HL-60/S4 (cell line): ENCODE measurements around the gene ATE1.

Experiments used
- in situ Hi-C: fragments of 300-500 bp; cut with MboI; formaldehyde crosslinking; loops from 2 replicates; pipeline ENCODE4 v1.14.3; 2022; ENCODE audit warnings: low sequenced_read_pairs

The ATE1 gene

DNA sequence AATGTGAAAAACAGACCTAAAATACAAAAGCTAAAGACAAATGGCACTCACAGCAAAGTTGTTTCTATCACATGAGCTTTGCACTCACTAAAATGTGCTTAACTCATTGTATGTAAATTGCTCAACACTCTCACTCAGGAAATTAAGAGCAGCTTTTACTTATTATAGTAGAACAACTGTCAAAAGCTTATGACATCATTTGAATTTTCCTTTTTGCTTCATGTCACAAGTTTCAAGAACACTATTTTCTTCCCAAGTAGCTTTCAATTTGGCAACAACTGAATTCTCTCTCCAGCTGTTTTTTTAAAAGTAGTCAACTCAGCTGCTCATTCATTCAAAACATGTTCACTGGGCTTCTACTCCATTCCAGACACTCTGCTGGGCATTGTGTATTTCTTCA, 46.9 kb downstream of the ATE1 start:
- in situ Hi-C loops = loop anchor here (25.0 kb wide), 1 partner anchor 944 kb away; no protein-coding TSS in a partner anchor

DNA sequence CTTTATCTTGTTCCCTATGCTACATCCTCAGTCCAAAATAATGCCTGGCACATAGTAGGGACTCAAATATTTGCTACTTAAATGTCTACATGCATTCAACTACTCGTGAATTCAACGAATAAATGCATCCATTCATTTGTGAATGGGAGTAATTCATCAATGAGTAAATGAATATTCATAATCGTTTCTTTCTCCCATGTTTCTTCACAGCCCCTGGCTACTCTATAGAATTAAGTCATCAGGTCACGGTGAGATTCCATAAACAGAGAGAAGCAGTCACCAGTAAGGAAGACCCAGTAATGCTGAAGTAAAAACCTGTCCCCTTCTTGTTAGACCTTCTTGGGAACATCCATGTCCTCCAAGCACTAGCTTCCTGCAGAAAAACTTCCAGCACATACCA, 48.4 kb downstream of the ATE1 start:
- in situ Hi-C loops = loop anchor here (25.0 kb wide), 1 partner anchor 942 kb away; no protein-coding TSS in a partner anchor

DNA sequence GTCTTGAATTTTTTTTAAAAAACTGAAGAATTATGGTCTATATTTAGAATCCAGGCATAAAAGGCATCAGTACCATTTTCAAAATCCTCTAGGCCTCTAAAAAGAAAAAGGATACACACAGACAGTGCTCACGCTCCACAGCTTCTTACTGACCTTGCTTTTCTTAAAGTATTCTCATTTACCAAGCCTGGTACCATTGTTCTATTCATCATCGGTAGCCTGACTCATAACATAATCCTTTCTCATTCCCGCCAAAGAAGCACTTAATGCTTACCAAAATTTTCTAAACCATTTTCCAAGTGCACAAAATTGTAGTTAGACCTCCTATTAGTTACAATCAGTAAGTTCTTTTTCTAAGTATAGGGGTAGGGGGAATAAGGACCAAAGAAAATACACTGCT, 54.6 kb downstream of the ATE1 start:
- in situ Hi-C loops = no loop called here

DNA sequence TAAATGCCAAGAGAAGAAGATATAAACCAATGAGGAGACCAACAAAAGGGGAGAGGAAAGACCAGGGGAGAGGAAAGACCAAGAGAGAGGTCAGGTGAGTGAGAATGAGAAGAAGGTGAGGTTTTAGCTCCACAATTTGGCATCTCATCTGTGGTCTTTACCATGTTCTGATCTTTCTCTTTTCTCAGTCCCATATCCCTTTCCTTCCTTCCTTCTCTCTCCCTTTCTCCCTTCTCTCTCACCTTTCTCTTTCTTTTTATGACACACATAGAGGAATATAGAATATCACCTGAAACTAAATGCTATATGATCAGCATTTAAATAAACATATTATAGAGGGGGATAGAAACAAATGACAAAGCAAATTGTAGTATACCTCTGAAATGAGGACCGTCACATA, 57.4 kb downstream of the ATE1 start:
- in situ Hi-C loops = no loop called here

DNA sequence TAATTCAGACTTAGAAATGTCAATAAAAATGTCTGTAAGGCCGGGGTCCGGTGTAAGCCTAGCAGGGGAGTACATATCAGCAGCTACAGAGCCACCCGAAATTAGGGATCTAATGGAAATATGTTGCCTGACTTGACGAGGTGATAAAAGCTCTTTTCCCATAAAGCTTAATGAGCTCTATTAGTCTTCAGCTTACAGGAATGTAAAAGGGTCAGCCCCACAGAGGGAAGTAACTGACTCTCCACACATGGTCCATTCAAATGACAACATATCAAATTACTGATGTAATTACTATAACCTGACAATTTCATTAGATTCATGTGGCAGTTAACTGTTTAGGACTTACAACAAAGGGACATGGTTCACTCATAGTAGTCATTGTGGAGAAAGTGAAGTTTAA, 62.3 kb downstream of the ATE1 start:
- in situ Hi-C loops = no loop called here

DNA sequence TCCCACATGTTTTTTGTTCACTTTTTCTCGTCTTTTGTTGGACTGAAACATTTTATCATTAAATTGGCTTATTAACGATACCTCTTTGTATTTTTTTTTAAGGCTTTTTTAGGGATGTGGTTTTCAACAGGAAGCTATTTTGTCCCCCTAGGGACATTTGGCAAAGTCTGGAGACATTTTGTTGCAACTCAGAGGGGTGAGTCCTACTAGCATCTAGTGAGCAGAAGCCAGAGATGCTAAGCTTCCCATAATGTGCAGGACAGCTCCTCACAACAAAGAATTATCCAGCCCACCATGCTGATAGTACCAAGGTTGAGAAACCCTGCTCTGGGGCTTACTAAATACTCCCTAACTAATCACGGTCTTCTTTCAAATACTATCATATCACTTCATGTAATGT, 63.2 kb downstream of the ATE1 start:
- in situ Hi-C loops = no loop called here

DNA sequence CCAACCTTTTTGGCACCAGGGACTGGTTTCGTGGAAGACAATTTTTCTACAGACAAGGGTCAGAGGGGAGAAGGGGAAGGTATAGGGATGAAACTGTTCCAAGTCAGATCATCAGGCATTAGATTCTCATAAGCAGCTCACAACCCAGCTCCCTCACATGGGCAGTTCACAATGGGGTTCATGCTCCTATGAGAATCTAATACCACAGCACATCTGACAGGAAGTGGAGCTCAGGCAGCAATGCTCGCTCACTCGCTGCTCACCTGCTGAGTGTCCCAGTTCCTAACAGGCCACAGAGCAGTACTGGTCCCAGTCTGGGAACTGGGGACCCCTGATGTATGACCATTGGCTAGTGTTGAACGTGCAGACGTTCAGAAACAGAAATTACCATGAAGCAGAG, 63.7 kb downstream of the ATE1 start:
- in situ Hi-C loops = no loop called here

DNA sequence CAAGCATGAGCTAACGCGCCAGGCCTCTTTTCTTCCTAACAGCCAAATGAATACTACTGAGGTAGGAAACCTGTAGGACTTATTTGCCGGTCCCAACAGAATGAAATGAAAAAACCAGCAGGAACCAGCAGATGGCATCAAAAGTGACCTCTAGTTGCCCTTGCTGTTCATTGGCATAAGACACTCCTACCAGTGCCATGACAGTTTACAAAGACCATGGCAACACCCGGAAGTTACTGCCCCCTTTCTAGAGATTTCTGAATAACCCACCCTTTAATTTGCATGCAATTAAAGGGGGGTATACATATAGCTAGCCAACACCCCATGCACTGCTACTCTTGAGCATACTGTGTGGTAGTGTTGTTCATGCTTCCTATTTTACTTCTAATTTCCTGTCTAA, 65.2 kb downstream of the ATE1 start:
- in situ Hi-C loops = no loop called here

DNA sequence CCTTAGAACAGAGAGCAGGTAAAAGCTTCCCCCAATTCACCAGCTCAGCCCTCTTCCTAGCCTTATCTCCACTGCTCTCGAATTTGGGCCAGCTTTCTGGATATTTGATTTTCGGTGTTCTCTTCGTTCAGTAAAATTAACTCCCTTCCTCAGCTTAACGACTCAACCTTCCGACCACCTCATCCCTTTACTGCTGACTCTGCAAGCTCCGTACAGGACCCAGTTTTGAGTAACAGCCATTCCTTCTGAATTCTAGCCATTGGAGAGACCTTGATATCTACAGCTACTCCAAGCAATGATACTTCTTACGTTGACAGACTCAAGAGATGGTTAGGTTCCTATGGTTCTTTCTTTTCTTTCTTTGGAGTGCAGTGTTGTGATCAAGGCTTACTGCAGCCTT, 65.8 kb downstream of the ATE1 start:
- in situ Hi-C loops = no loop called here

DNA sequence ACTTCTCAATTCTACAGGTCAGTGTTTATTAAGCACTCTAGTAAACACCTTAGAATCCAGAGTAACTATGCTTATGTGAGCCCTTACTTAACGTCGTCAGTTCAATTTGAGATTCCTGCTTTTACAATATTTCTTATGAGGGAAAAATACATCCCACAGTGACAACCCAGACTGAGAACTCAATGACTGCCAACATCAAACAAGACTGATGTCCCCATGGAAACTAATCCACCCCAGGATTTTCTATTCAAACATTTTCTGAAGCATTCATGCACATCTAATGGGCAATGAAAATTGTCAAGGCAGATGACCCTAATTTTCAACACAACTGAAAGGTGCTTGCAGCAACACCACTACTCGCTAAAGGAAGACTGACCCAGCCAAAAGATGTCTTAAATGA, 67.0 kb downstream of the ATE1 start:
- in situ Hi-C loops = no loop called here

DNA sequence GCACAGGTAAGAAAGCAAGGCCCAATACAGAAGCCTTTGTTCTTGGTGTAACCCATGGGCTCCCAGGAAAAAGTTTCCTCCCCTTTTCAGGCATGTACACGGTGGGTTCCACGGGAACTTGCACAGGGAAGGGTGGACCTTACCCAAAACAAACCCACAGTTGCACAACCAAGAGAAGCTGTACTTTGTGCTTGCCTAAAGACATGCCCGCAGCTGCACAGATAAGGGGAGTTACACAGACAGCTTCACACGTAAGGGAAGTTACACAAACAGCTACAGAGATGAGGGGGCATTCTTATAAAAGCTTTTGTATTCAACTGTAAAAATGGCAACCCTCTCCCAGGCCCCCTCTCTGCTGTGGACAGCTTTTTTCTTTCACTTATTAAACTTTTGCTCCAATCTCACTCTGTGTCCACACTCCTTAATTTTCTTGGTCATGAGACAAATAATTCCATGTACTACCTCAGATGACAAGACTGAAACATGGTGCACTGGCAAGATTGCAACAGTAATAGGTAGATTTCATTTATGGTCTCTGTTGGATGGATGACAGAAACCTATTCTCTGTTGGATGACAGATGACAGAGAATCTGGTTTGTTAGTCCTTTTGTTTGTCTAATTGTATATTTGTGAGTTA, 72.9 kb downstream of the ATE1 start:
- in situ Hi-C loops = no loop called here

DNA sequence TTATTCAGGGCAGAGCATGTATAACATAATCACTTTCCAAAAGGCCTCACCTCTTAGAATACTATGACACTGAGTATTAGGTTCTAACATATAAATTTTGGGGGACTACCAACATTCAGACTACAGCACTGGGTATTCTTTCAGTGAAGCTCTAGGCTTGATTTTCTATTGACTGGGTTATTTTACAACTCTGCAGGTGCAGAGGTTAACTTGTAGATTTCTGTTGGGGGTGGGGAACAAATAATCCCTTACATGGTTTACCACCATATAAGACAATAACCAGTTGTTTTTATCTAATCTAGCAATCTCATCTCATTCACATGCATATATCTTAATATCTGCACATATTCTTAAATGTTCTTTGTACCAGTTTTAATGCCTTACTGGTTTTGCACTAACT, 73.9 kb downstream of the ATE1 start:
- in situ Hi-C loops = no loop called here

DNA sequence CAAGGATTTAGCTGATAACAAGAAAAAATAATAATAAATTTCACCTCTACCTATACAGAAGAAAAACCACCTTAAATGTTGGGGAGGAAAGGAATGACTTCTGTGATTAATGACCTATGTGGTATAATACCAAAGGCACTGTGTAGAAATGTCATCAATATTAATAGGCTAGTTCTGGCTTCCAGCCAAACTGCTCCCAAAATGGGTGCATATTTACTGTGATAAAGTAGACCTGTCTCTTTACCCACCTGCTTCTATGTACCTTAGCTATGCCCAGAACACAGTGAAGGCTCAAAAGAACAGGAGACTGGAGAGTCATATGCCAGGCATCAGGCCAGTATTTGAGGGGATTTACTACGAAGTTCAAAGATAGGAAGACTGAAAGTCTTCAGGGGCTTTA, 76.0 kb downstream of the ATE1 start:
- in situ Hi-C loops = no loop called here

DNA sequence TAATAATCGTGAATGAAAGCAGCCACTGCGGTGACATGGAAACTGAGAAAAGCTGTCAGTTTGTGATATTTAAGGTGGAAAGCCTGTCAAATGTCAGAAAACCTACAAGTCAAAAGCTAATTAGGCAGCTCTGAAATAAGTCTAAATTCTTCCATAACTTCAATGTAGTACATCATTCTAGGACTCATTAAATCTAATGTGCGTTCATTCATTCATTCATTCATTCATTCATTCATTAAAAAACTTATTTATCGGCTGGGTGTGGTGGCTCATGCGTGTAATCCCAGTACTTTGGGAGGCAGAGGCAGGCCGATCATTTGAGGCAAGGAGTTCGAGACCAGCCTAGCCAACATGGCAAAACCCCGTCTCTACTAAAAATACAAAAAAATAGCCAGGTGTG, 79.7 kb downstream of the ATE1 start:
- in situ Hi-C loops = no loop called here

DNA sequence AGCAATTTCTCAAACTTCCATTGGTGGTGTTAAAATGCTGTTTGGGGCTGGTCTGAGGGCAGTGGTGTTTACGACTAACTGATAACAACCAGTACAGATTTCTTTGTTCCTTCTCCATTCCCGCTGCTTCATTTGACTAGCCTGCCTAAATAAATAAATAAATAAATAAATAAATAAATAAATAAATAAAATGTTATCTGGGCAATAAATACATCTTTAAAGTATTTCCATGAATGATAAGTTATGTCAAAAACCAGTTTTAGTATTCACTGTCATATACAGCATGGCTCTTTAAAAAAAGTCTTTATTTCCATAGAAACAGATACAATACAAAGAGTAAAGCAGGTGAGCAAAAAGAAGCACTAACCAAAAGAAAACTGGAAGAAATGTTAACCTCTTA, 81.3 kb downstream of the ATE1 start:
- in situ Hi-C loops = no loop called here

DNA sequence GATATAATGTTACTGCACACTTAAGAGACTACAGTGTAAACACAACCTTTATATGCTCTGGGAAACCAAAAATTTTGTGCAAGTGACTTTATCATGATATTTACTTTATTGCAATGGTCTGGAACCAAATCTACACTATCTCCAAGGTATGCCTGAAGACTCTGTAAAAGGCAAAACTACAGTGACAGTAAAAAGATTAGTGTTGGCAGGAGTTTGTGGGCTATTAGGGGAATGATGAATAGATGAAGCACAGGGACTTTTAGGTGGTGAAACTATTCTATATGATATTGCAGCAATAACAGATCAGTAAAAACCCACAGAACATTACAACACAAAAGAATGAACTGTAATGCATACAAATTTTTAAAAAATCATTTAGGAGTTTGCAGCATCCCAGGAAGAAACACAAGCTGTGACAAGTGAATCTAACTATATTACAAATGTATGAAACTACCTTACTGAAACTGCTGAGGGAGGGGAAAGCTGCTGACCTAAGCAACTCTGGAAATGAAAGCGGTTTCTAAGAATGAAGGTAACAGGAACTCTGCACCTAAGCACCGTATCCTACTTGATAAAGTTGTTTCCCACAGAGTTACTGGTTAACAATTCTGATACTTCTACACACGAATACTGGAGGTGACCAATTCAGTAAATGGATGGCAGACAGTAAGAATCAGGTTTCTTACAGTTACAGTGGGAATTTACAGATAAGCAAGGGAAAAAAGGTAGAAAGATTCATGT, 82.6 kb downstream of the ATE1 start:
- in situ Hi-C loops = no loop called here

DNA sequence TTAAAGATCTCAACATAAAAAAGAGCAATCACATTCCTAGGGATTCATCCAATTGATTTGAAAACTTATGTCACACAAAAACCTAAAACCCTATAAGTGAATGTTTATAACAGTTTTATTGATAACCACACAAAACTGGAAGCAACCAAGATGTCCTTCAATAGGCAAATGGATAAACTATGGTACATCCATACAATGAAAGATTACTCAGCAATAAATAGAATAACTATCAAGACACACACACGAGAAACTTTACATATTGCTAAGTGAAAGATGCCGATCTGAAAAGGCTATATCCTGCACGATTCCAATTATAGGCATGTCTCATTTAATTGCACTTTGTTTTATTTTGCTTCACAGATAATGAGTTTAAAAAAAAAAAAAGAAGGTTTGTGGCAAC, 83.3 kb downstream of the ATE1 start:
- in situ Hi-C loops = no loop called here

DNA sequence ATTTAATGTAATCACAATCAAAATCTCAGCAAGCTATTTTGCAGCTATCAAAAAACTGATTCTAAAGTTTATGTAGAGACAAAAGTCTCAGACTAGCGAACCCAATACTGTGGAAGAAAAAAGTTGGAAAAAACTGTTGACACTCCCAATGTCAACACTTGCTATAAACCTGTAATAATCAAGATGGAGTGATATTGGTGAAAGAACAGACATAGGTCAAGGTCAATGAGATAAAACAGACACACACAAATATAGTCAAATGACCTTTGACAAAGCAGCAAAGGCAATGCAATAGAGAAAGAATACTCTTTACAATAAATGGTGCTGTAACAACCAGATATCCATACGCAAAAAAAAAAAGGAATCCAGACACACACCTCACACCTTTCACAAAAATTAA, 84.5 kb downstream of the ATE1 start:
- in situ Hi-C loops = no loop called here

DNA sequence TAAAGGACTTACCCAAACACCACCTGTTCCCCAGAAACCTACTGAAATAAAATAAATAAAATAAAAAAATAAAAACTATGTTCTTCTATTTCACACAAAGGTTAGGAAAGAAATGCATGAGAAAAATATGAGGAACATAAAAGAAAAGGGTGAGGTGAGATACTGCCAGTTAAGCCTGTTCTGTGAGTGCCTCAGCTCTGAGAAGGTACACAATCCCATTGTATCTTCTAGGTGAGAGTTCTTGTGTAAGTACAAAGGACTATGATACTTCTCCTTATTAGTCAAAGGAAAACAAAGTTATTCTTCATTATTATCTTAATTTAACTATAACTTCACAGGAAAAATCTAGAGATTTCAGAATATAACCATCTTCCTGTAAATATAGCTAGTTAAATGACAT, 86.0 kb downstream of the ATE1 start:
- in situ Hi-C loops = no loop called here

DNA sequence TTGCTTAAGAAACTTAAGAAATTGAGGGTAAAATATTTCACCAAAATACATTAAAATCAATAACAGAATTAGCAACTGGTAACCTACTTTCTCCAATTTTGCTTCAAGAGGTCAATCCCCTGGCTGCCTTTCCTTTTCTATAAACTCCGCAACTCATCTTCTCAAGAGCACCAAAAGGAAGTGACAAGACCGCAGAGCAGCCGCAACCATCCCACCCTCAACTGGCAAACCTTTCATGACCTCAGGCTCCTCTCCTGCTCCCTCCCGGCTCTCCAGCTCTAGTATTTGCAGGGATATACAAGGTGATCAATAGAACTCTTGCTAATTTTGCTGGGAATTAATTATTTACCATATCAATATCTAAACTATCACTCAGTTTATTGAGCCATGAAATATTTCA, 88.9 kb downstream of the ATE1 start:
- in situ Hi-C loops = no loop called here

DNA sequence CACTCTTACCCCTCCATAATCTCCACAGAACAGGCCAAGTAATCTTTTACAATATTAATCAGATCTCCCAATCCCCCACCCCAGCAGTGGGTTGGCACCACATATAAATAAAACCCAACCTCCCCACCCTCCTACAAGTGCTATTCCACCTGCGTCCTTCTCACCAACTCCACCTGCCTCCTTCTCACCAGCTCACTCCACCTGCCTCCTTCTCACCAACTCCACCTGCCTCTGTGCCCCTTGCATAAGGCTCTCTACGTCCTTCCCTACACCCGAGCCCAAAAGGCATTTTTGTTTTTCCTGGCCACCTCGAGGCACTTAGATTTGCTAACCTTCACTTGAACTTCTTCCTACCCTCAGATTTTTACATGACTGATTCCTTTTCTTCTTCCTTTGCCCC, 89.7 kb downstream of the ATE1 start:
- in situ Hi-C loops = no loop called here

DNA sequence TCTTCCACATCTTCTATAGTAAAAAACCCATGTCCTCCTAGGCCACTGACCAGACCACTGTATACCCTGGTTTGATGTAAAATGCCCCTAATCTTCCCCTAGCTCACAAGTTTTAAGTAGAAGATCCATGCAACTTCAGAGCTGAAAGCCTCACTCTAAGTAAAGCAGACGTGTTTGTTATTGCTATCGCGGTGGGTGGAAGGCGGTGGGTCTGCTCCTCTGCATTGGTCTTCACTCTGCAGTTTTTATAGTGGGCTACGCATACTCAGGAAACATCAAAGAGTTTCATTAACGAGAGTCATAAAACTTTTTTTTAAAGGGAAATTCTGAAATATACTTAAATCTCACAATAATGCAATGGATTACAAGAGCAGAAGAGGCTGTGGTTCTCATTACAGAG, 91.7 kb downstream of the ATE1 start:
- in situ Hi-C loops = no loop called here

DNA sequence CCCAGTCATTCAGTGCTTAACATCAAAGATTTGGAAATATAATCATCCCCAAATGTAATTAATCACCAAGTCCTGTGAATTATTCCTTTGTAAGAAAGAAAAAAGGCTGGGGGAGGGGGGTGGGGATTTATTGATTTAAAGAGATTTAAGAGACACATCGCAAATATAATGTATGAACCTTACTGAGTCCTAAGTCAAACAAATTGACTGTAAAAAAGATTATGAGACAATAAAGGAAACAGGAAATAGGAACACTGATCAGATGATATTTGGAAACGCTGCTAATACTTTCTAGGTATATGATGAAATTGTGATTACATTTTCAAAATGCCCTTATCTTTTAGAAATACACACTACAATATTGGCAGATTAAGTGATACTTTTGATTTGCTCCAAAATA, 92.5 kb downstream of the ATE1 start:
- in situ Hi-C loops = no loop called here
